MCF 10A (cell line): Measurements from ENCODE around the gene PFN1. TPM values are rescaled to one million over a fixed set of nuclear protein-coding genes. Genes with fewer than 3 reads are reported as not detected.

Source experiments
- BruUV-seq: library from RNA; stranded (reverse); fragments of 400-500 nt; replicated peaks from 2 replicates; lab custom pipeline; 2021; lab: Mats Ljungman, UMichigan
- CTCF ChIA-PET: fragments of 300-600 bp; sonication (Branson Sonifier 250); formaldehyde crosslinking; extraction: SDS; loops from one replicate; lab custom pipeline; 2021; ENCODE audit warnings: antibody characterized with exemption, inconsistent platforms; lab: Yijun Ruan, JAX
- POLR2A ChIA-PET: fragments of 300-600, 350-650 bp; sonication (Branson Sonifier 250); formaldehyde crosslinking; extraction: SDS; loops from one replicate; lab custom pipeline; 2020; ENCODE audit warnings: antibody characterized with exemption, inconsistent platforms; lab: Yijun Ruan, JAX
- DNase-seq: peaks from one replicate; pipeline ENCODE4 v3.0.0-alpha.2; 2018; ENCODE audit not compliant: unreplicated experiment
- H3K27ac Mint-ChIP-seq: one replicate; pipeline ENCODE4 v1.8.0; 2022; ENCODE audit warnings: mild to moderate bottlenecking, low read depth, mixed read lengths; ENCODE audit not compliant: unreplicated experiment
- H3K27me3 Mint-ChIP-seq: one replicate; pipeline ENCODE4 v1.8.0; 2022; ENCODE audit warnings: mixed read lengths; ENCODE audit not compliant: insufficient read depth, unreplicated experiment
- H3K36me3 Mint-ChIP-seq: one replicate; pipeline ENCODE4 v1.8.0; 2022; ENCODE audit warnings: mild to moderate bottlenecking, moderate library complexity, mixed read lengths; ENCODE audit not compliant: insufficient read depth, unreplicated experiment
- H3K4me1 Mint-ChIP-seq: one replicate; pipeline ENCODE4 v1.8.0; 2022; ENCODE audit warnings: mixed read lengths; ENCODE audit not compliant: insufficient read depth, unreplicated experiment
- H3K4me3 Mint-ChIP-seq: one replicate; pipeline ENCODE4 v1.8.0; 2022; ENCODE audit warnings: mild to moderate bottlenecking, moderate library complexity, mixed read lengths; ENCODE audit not compliant: unreplicated experiment
- H3K9me3 Mint-ChIP-seq: one replicate; pipeline ENCODE4 v1.8.0; 2022; ENCODE audit warnings: mixed read lengths; ENCODE audit not compliant: unreplicated experiment
- CTCF ChIP-seq: fragments of 200-600 bp; IDR thresholded peaks from one replicate; pipeline ENCODE4 v1.8.0; 2022; ENCODE audit warnings: antibody characterized with exemption, mild to moderate bottlenecking; ENCODE audit not compliant: unreplicated experiment
- intact Hi-C: fragments of 100-400 bp; cut with micrococcal nuclease; formaldehyde crosslinking; loops from 2 replicates; pipeline ENCODE4 v1.14.1; 2022
- total RNA-seq: library from RNA; stranded (reverse); gene quantifications from 2 replicates; pipeline ENCODE4 v1.2.3, GENCODE V29; 2022

Gene PFN1
- total RNA-seq, 1 experiment from 2014 or later, result 1,106 TPM

DNA sequence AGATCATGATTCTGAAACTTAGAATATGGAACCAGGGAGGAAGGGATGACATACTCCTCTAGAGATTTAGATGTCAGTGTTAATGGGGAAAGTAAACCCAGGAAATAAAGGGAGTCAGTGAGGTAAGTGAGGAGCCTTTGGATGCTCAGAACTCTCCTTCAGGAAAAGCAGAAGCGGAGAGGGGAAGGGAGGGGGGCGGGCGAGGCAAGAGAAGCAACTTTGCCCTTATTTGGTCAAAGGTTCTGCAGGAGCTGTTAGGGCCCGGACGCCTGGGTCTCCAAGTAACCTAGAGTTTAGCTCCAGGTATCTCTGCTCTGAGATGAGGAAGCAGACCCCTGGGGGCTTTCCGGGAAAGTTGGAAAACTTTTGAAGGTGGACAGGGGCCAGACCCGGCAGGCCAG is 1.3 kb downstream of the PFN1 start:
- Mint-ChIP-seq H3K36me3 (peaks cover 56% of the 10 kb centered on the region), H3K9me3 (no peaks in the 10 kb centered on the region), H3K27me3 (no peaks in the 10 kb centered on the region), H3K4me1 (peaks cover 57% of the 10 kb centered on the region), H3K4me3 (peak overlapping the region; percentile 74), H3K27ac (peak overlapping the region; percentile 93)
- ChIA-PET POLR2A (interaction anchor here (0.7 to 21.5 kb wide), 14 partner anchors 7 to 237 kb away, joined by 3 to 639 read pairs (median 6); partner anchors contain the start of genes ARRB2, CAMTA2, INCA1 and KIF1C), CTCF (no interaction called here)
- intact Hi-C loops, result no loop called here
- BruUV-seq, result no TSS peak
- TF ChIP-seq CTCF, result no peak
- peak; percentile 30 for DNase-seq

- no peak for DNase-seq
- intact Hi-C loops, result no loop called here
- H3K4me3 Mint-ChIP-seq, result peak overlapping the region; percentile 74
- TF ChIP-seq CTCF, result no peak
- H3K27me3 Mint-ChIP-seq, result no peaks in the 10 kb centered on the region
- TSS peak; percentile 60 for BruUV-seq
- ChIA-PET CTCF (interaction anchor here (0.6 to 1.7 kb wide), 5 partner anchors 37 to 251 kb away, joined by 3 to 5 read pairs (median 5); partner anchors contain the start of gene MED11), POLR2A (interaction anchor here (0.7 to 21.5 kb wide), 10 partner anchors 12 to 236 kb away, joined by 3 to 639 read pairs (median 6); partner anchors contain the start of genes ARRB2, CAMTA2, INCA1 and KIF1C)
- peak overlapping the region; percentile 93 for H3K27ac Mint-ChIP-seq
- no peaks in the 10 kb centered on the region for H3K9me3 Mint-ChIP-seq
- H3K36me3 Mint-ChIP-seq, result peaks cover 56% of the 10 kb centered on the region
- peaks cover 63% of the 10 kb centered on the region for H3K4me1 Mint-ChIP-seq
Observed at GRCh38 chr17:4946312-4946976, 1.9 kb downstream of the PFN1 start.

DNA sequence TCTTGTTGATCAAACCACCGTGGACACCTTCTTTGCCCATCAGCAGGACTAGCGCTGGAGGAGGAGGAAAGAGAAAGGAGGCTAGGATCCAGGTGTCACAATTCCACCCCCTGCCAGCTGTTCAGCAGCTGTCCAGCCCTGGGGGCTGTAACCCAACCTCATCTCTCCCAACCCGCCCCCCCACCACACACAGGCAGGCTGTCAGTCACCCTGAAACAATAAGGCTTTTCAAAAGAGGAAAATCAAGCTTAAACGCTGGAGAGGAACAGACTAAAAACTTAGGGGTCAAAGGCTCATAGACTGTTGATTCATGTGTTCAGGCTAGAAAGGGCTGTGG is 2.4 kb downstream of the PFN1 start:
- peaks cover 63% of the 10 kb centered on the region for H3K4me1 Mint-ChIP-seq
- peak; percentile 26 for DNase-seq

More for the DNA sequence above, 2.4 kb downstream of the PFN1 start:
- H3K9me3 Mint-ChIP-seq, result no peaks in the 10 kb centered on the region
- BruUV-seq, result no TSS peak
- peak overlapping the region; percentile 93 for H3K27ac Mint-ChIP-seq
- ChIA-PET POLR2A (interaction anchor here (1.2 to 21.5 kb wide), 7 partner anchors 11 to 236 kb away, joined by 3 to 639 read pairs (median 6); partner anchors contain the start of genes ARRB2, INCA1, KIF1C and PSMB6), CTCF (interaction anchor here (0.6 to 1.7 kb wide), 5 partner anchors 36 to 250 kb away, joined by 3 to 5 read pairs (median 5); partner anchors contain the start of gene MED11)
- peak overlapping the region; percentile 74 for H3K4me3 Mint-ChIP-seq
- no peaks in the 10 kb centered on the region for H3K27me3 Mint-ChIP-seq
- intact Hi-C loops, result no loop called here
- H3K36me3 Mint-ChIP-seq, result peaks cover 57% of the 10 kb centered on the region
- TF ChIP-seq CTCF, result no peak
